ENCODE measurements around the gene GPR153.

GPR153 gene

DNA sequence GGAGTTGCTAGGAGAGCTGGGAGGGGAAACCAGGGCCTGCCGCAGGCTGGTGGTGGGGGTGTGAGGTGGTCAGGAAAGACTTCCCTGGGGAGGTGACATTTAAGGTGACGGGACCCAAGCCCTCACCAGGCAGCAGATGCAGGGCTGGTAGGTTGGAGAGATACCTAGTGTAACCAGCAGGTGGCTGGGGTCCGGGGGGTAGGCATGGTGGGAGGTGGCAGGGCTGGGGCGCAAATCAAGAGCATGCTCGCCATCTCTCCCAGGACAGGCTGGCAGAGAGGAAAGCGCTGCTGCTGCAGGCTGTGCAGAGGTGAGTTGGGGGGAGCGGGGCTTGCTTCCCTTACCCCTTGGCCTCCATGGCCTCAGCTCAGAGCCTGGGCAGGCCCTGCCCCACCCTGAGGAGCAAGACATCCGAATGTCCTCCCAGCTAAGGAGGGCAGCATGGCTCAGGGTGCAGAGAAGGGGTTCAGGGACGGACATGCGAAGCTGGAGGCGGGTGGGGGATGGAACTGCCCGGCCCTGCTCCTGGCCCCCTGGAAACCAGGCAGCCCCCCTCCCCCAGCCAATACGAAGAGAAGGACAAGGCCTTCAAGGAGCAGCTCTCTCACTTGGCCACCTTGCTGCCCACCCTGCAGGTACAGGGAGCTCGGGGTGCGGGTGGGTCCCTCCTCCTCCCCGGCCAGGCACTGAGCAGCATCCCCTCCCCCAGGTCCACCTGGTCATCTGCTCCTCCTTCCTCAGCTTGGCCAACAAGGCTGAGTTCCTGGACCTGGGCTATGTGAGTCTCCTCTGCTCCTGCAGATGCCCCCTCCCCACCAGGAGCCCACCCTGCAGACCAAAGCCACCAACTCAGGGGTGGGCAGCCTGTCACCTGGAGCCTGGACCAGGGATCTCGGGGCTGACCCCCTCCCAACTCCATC is 51.0 kb downstream of the GPR153 start:
- Histone ChIP-seq H3K4me3 (ENCODE audit: control insufficient read depth in 1 of 7, extremely low read depth in 1 of 7, insufficient read depth in 4 of 7, low read depth in 2 of 7, low read length in 6 of 7) (peak overlapping the region in 4 of 7 experiments; percentile 10 to 66 (median 56)), H3K27me3 (replicated peaks in 2 of 5; ENCODE audit: control insufficient read depth in 4 of 5, insufficient read depth in 5 of 5, low read length in 4 of 5) (peaks cover 4 to 53% (median 18%) of the 10 kb centered on the region in 5 experiments), H3K36me3 (ENCODE audit: control insufficient read depth in 4 of 4, insufficient read depth in 4 of 4, low read length in 3 of 4) (no peaks in the 10 kb centered on the region), H3K9me3 (ENCODE audit: control extremely low read depth in 1 of 5, control insufficient read depth in 4 of 5, insufficient read depth in 2 of 5, low read depth in 1 of 5, low read length in 4 of 5) (peaks cover 0 to 3% (median 0%) of the 10 kb centered on the region in 5 experiments), H3K4me1 (ENCODE audit: control extremely low read depth in 1 of 4, control insufficient read depth in 4 of 4, insufficient read depth in 4 of 4, low read length in 3 of 4) (peaks cover 0 to 43% (median 39%) of the 10 kb centered on the region in 4 experiments), H3K27ac (ENCODE audit: insufficient read depth in 1 of 2, low read depth in 1 of 2, low read length in 2 of 2, poor library complexity in 1 of 2, severe bottlenecking in 2 of 2) (no peak overlapping the region)
- DNase-seq: peak in 2 of 3 donors; percentile 53 to 57
- ChIA-PET CTCF (interaction anchor here (1.0 to 1.3 kb wide), 4 partner anchors 12 to 37 kb away, joined by 3 to 4 read pairs (median 3); no protein-coding TSS in a partner anchor), POLR2A (interaction anchor here (0.6 kb wide), 1 partner anchor 50 kb away, joined by 3 read pairs; no protein-coding TSS in a partner anchor)
- 89% methylated on average over 13 of the region's 17 CpGs for WGBS (ENCODE audit: insufficient coverage)

DNA sequence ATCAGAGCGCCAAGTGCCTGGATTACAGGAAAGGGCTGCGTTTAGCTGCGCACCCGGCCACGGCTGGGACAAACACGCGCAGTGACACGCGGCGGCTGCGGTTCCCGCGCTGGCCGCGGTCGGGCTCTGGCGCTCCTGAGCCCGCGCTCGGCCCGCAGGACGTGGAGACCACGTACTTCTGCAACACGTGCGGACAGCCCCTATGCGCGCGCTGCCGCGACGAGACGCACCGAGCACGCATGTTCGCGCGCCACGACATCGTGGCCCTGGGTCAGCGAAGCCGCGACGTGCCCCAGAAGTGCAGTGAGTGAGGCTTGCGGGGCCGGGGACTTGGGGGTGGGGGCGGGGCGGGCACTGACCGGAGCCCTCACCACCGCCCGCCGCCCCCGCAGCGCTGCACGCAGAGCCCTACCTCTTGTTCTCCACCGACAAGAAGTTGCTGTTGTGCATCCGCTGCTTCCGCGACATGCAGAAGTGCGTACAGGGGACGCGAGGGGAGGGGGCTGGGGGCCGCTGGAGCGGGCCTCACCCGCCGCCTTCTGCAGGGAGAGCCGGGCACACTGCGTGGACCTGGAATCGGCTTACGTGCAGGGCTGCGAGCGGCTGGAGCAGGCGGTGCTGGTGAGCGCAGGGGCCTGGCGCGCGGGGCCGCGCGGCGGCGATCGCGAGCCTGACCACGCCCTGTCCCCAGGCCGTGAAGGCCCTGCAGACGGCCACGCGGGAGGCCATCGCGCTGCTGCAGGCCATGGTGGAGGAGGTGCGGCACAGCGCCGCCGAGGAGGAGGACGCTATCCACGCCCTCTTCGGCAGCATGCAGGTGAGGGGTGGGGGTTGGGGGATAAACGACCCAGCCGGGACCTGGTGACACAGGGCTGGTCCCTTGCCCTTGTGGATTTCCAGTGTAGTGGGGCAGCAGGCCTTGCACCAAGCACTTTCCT is 51.9 kb downstream of the GPR153 start:
- DNase-seq: peak in 2 of 3 donors; percentile 61 to 70
- H3K4me3 ChIP-seq (ENCODE audit: control insufficient read depth in 1 of 7, extremely low read depth in 1 of 7, insufficient read depth in 4 of 7, low read depth in 2 of 7, low read length in 6 of 7): peak overlapping the region in 5 of 7 experiments; percentile 10 to 66 (median 48)
- H3K9me3 ChIP-seq (ENCODE audit: control extremely low read depth in 1 of 5, control insufficient read depth in 4 of 5, insufficient read depth in 2 of 5, low read depth in 1 of 5, low read length in 4 of 5): peaks cover 0 to 3% (median 0%) of the 10 kb centered on the region in 5 experiments
- no peaks in the 10 kb centered on the region for H3K36me3 ChIP-seq (ENCODE audit: control insufficient read depth in 4 of 4, insufficient read depth in 4 of 4, low read length in 3 of 4)
- CTCF ChIA-PET: interaction anchor here (0.7 to 2.6 kb wide), 6 partner anchors 11 to 175 kb away, joined by 3 to 10 read pairs (median 3); no protein-coding TSS in a partner anchor
- H3K4me1 ChIP-seq (ENCODE audit: control extremely low read depth in 1 of 4, control insufficient read depth in 4 of 4, insufficient read depth in 4 of 4, low read length in 3 of 4): peaks cover 0 to 47% (median 42%) of the 10 kb centered on the region in 4 experiments
- no peak overlapping the region for H3K27ac ChIP-seq (ENCODE audit: insufficient read depth in 1 of 2, low read depth in 1 of 2, low read length in 2 of 2, poor library complexity in 1 of 2, severe bottlenecking in 2 of 2)
- WGBS (ENCODE audit: insufficient coverage): 1% methylated on average over 68 of the region's 99 CpGs
- POLR2A ChIA-PET: no interaction called here
- H3K27me3 ChIP-seq (replicated peaks in 2 of 5; ENCODE audit: control insufficient read depth in 4 of 5, insufficient read depth in 5 of 5, low read length in 4 of 5): peaks cover 4 to 59% (median 19%) of the 10 kb centered on the region in 5 experiments

DNA sequence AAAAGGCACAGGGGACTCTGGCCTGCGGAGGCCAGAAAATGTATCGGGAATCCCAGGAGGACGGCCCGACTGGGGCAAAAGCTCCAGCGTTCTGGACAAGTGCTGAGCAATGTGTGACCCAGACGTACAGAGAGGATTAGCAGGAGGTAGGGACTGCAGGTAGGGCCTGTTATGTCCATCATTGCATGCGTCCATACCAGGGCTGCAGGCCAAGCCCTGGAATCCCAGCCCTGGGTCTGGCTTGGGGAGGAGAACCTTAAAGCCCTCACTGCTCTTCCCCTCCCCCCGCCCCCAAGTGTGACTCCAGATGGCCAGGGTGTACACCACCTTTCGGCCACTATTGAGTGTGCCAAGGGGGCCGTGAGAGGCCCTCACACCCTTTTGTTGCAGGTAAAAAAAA is 53.0 kb downstream of the GPR153 start:
- DNase-seq: no peak
- Histone ChIP-seq H3K4me1 (ENCODE audit: control extremely low read depth in 1 of 4, control insufficient read depth in 4 of 4, insufficient read depth in 4 of 4, low read length in 3 of 4) (peaks cover 0 to 45% (median 41%) of the 10 kb centered on the region in 4 experiments), H3K27ac (ENCODE audit: insufficient read depth in 1 of 2, low read depth in 1 of 2, low read length in 2 of 2, poor library complexity in 1 of 2, severe bottlenecking in 2 of 2) (no peak overlapping the region), H3K27me3 (replicated peaks in 2 of 5; ENCODE audit: control insufficient read depth in 4 of 5, insufficient read depth in 5 of 5, low read length in 4 of 5) (peaks cover 4 to 59% (median 16%) of the 10 kb centered on the region in 5 experiments), H3K36me3 (ENCODE audit: control insufficient read depth in 4 of 4, insufficient read depth in 4 of 4, low read length in 3 of 4) (no peaks in the 10 kb centered on the region), H3K9me3 (ENCODE audit: control extremely low read depth in 1 of 5, control insufficient read depth in 4 of 5, insufficient read depth in 2 of 5, low read depth in 1 of 5, low read length in 4 of 5) (no peaks in the 10 kb centered on the region), H3K4me3 (ENCODE audit: control insufficient read depth in 1 of 7, extremely low read depth in 1 of 7, insufficient read depth in 4 of 7, low read depth in 2 of 7, low read length in 6 of 7) (no peak overlapping the region)
- 74% methylated on average over 7 of the region's 10 CpGs for WGBS (ENCODE audit: insufficient coverage)
- ChIA-PET POLR2A (no interaction called here), CTCF (interaction anchor here (0.7 to 2.6 kb wide), 5 partner anchors 9 to 176 kb away, joined by 3 to 12 read pairs (median 4); partner anchors contain the start of gene ICMT)

DNA sequence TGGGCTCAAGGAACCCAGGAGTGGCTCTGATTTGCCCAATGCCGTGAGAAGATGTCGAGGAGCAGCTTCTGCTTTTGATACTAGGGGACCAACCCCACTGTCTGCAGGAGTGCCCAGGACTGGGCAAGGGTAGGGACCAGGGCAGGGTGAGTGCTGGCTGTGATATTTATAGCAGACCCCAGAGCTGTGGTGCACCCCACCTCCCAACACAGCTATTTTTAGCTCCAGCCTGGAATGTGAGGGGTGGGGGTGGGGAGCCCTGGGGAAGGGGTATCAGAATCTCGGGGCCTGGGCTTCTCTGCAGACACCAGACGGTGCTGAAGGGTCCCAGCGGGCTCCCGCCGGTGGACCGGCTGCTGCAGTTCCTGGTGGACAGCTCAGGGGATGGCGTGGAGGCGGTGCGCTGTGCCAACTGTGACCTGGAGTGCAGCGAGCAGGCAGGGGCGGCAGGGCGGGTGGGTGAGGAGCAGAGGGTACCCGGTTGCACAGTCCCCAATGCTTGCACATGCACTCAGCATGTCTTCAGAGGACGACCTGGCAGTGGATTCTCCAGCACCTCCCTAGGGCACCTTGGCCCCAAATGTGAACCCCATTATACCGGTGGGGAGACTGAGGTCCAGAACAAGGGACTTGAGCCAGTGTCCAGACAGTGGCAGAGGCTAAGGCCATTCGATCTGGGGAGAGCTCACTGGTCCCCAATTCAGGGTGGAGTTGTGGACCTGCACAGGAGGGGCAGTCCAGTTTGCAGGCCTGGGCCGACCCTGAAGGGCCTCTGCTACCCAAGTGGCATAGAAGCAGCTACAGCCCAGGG is 53.6 kb downstream of the GPR153 start:
- DNase-seq: peak in 2 of 3 donors; percentile 16 to 27
- Histone ChIP-seq H3K9me3 (ENCODE audit: control extremely low read depth in 1 of 5, control insufficient read depth in 4 of 5, insufficient read depth in 2 of 5, low read depth in 1 of 5, low read length in 4 of 5) (no peaks in the 10 kb centered on the region), H3K27me3 (replicated peaks in 2 of 5; ENCODE audit: control insufficient read depth in 4 of 5, insufficient read depth in 5 of 5, low read length in 4 of 5) (peaks cover 4 to 59% (median 16%) of the 10 kb centered on the region in 5 experiments), H3K4me1 (ENCODE audit: control extremely low read depth in 1 of 4, control insufficient read depth in 4 of 4, insufficient read depth in 4 of 4, low read length in 3 of 4) (peaks cover 0 to 39% (median 34%) of the 10 kb centered on the region in 4 experiments), H3K4me3 (ENCODE audit: control insufficient read depth in 1 of 7, extremely low read depth in 1 of 7, insufficient read depth in 4 of 7, low read depth in 2 of 7, low read length in 6 of 7) (no peak overlapping the region), H3K27ac (ENCODE audit: insufficient read depth in 1 of 2, low read depth in 1 of 2, low read length in 2 of 2, poor library complexity in 1 of 2, severe bottlenecking in 2 of 2) (no peak overlapping the region), H3K36me3 (ENCODE audit: control insufficient read depth in 4 of 4, insufficient read depth in 4 of 4, low read length in 3 of 4) (no peaks in the 10 kb centered on the region)
- WGBS (ENCODE audit: insufficient coverage): 51% methylated on average over 16 of the region's 19 CpGs
- CTCF ChIA-PET: interaction anchor here (0.9 to 2.6 kb wide), 11 partner anchors 9 to 102 kb away, joined by 3 to 12 read pairs (median 3); partner anchors contain the start of gene ICMT
- POLR2A ChIA-PET: no interaction called here

DNA sequence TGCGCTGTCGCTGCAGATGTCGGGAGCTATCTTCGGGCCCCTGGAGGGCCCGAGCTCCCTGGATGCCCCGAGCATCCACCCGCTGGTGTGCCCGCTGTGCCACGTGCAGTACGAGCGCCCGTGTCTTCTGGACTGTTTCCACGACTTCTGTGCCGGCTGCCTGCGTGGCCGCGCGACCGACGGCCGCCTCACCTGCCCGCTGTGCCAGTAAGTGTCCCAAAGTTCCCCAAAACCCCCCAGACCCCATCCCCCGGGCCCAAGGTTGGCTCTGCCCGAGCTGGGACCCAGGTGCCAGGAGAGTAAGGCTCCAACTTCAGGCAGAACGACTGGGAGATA is 54.4 kb downstream of the GPR153 start:
- peaks cover 4 to 59% (median 16%) of the 10 kb centered on the region in 5 experiments for H3K27me3 ChIP-seq (replicated peaks in 2 of 5; ENCODE audit: control insufficient read depth in 4 of 5, insufficient read depth in 5 of 5, low read length in 4 of 5)
- ChIA-PET POLR2A (no interaction called here), CTCF (interaction anchor here (0.9 to 2.6 kb wide), 12 partner anchors 10 to 101 kb away, joined by 3 to 12 read pairs (median 3); partner anchors contain the start of gene ICMT)
- H3K9me3 ChIP-seq (ENCODE audit: control extremely low read depth in 1 of 5, control insufficient read depth in 4 of 5, insufficient read depth in 2 of 5, low read depth in 1 of 5, low read length in 4 of 5): no peaks in the 10 kb centered on the region
- H3K4me1 ChIP-seq (ENCODE audit: control extremely low read depth in 1 of 4, control insufficient read depth in 4 of 4, insufficient read depth in 4 of 4, low read length in 3 of 4): peaks cover 0 to 32% (median 28%) of the 10 kb centered on the region in 4 experiments
- WGBS (ENCODE audit: insufficient coverage): 4% methylated on average over 14 of the region's 25 CpGs
- no peak for DNase-seq
- peak overlapping the region in 5 of 7 experiments; percentile 23 to 70 (median 57) for H3K4me3 ChIP-seq (ENCODE audit: control insufficient read depth in 1 of 7, extremely low read depth in 1 of 7, insufficient read depth in 4 of 7, low read depth in 2 of 7, low read length in 6 of 7)
- H3K36me3 ChIP-seq (ENCODE audit: control insufficient read depth in 4 of 4, insufficient read depth in 4 of 4, low read length in 3 of 4): no peaks in the 10 kb centered on the region
- no peak overlapping the region for H3K27ac ChIP-seq (ENCODE audit: insufficient read depth in 1 of 2, low read depth in 1 of 2, low read length in 2 of 2, poor library complexity in 1 of 2, severe bottlenecking in 2 of 2)

Data from common myeloid progenitor, CD34-positive (primary cell).